ENCODE data around the gene SH2B2.

DNA sequence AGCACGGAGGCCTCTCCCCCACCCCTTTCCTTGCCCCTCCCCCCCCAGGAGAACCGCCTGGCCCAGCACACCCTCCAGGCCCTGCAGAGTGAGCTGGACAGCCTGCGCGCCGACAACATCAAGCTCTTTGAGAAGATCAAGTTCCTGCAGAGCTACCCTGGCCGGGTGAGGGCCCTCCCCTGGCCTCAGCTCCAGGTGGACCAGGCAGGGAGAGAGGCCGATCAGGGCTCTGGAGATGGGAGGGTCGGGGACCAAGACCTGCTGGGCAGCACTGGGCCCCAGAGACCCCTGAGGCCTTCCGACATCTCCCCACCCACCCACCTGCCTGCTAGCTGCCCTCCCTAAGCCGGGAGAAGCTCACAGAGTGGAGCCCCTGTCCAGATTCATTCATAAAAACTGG, 8.8 kb upstream of the SH2B2 start:
- TF ChIP-seq EZH2 (IDR thresholded peaks at IDR 0.05; ENCODE audit: borderline replicate concordance, low read depth, low read length, severe bottlenecking), result no peak
- no peak for TF ChIP-seq CTCF (IDR thresholded peaks at IDR 0.05; ENCODE audit: borderline replicate concordance, extremely low read depth, low read length, poor library complexity, severe bottlenecking)

Data from DND-41 (cell line).